OCI-LY1 (cell line): Measurements from ENCODE around the gene IRF2BP2.

Source experiments
- CTCF ChIP-seq: fragments of 200-600 bp; sonication (generic), shearing (Covaris generic); IDR thresholded peaks from 2 replicates; pipeline ENCODE4 v1.5.1; 2017; ENCODE audit warnings: mild to moderate bottlenecking, antibody characterized with exemption, low read length, moderate library complexity, mixed read lengths
- EZH2 ChIP-seq: fragments of 200-600 bp; sonication (generic), shearing (Covaris generic); IDR thresholded peaks from 2 replicates; pipeline ENCODE4 v1.8.0; 2017; ENCODE audit warnings: borderline replicate concordance, mixed run types, mild to moderate bottlenecking, antibody characterized with exemption, low read length, moderate library complexity, mixed read lengths

DNA sequence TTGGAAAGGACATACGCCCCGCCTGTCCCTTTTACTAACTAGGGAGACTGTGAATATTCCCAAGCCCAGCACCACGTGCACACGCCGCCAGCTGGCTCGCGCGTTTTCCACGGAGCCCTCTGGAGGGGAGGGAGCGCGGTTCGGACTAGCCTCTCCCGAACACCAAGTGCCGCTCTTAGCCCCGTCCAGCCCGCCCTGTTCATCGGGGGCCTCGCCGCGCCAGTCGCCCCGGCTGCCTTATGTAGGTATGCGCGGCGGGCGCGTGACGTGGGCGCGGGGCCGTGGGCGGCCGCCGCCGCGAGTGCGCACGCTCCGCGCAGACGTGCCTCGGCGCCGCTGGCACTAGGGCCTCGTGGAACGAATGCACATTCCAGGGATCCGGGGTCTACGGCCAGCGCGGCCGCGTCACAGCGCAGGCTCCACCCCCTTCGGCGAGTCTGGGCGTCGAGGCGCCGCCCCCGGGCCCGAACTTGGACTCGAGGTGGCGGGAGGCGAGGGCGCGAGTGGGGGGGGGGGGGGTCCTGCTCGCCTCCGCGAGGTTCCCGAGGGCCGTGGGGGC, 767 bp upstream of the IRF2BP2 start:
- TF ChIP-seq CTCF (no peak), EZH2 (no peak)
